GM19468 (cell line): Measurements from ENCODE around the gene TIMM13.
"Not testable (repeated sequence)": the region's sequence is repeated elsewhere in the genome, so short reads cannot be mapped to it uniquely, and the experiment has no call there.

ENCODE experiments used
- ATAC-seq: cut with Tn5 transposase; IDR thresholded peaks from one replicate; pipeline ENCODE4 v1.9.1; 2021; ENCODE audit warnings: mild to moderate bottlenecking, moderate library complexity, moderate number of reproducible peaks; ENCODE audit not compliant: unreplicated experiment; ENCODE audit errors: extremely low read depth

The TIMM13 gene

DNA sequence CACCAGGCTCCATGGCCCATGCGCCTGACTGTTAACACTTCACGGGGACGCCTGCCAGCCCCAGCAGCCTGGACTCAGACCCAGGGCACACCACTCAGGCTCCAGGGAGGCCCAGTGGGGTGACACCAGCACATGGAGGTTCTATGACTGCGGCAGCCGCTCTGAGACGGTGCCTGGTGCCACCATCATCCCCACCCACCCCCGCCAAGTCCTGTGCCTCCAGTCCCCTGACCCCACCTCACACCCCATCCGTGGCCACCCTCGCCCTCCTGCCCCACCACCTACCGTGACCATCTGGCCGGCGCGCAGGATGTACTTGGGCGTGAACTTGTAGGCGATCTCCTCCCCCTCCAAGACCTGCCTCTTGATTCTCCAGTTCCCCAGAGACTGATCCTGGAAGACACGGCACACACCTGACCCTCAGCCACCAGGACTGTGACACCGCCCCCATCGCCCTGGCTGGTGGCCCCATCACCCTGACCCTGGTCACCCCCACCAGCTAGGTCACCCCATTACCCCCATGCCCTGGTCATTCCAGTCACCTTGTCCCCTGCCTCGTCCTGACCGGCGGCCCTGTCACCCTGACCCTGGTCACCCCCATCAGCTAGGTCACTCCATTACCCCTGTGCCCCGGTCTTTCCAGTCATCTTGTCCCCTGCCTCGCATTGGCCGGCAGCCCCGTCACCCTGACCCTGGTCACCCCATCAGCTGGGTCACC, 4.9 kb upstream of the TIMM13 start:
- no peak for ATAC-seq

DNA sequence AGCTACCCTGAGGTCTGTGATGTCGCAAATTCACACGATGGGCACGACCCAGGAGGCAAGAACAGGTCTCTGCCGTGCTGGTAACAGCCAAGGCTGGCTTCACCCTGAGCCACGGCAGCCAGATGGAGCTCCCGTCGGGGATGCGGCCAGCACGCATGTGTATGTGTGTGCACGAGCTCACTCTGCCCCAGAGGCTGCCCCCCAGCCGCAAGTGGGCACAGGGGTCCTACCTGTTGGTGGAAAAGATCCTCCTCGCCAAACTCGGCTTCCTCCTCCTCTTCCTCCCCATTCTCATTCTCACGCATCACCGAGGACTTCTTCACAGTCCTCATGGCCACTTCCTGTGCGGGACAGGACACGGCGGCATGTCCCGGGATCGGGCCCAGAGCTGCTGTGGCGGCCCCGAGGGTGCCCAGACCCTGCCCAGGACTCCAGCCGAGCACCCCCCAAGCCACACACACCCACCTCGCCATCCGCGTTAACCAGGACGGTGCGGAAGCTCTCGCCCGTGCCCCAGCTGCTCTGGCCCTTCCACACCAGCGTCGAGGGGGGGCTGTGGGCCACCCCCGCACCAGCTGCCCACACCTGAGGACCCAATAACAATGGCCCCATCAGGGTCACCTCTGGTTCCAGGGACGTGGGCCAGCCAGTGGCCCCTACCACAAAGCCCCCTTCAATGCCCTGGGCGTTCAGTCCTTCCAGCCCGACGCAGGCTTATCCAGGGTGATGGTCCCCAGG, 4.1 kb upstream of the TIMM13 start:
- no peak for ATAC-seq

- no peak for ATAC-seq
These were observed 2.6 kb upstream of the TIMM13 start for GRCh38 chr19:2429917-2430535.

- ATAC-seq, result no peak
These were observed 1.6 kb upstream of the TIMM13 start for GRCh38 chr19:2428756-2429711.

DNA sequence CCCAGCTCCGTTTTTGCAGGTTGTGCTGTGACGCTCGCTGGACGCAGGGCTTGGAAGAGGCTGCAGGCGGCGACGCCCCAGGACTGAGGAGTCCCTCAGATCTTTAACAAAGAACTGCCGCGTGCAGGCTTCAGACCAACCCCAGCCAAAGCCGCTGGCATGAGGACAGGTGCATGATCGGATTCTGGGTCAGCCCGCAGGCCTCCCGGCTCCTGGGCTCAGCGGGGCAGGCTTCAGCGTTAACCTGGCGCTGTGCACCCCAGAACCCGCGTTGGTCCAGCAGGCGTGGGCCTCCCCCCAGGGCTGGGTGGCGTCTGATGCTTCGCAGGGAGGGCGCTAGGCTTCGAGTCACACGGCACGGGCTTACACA, 920 bp upstream of the TIMM13 start:
- no peak for ATAC-seq

DNA sequence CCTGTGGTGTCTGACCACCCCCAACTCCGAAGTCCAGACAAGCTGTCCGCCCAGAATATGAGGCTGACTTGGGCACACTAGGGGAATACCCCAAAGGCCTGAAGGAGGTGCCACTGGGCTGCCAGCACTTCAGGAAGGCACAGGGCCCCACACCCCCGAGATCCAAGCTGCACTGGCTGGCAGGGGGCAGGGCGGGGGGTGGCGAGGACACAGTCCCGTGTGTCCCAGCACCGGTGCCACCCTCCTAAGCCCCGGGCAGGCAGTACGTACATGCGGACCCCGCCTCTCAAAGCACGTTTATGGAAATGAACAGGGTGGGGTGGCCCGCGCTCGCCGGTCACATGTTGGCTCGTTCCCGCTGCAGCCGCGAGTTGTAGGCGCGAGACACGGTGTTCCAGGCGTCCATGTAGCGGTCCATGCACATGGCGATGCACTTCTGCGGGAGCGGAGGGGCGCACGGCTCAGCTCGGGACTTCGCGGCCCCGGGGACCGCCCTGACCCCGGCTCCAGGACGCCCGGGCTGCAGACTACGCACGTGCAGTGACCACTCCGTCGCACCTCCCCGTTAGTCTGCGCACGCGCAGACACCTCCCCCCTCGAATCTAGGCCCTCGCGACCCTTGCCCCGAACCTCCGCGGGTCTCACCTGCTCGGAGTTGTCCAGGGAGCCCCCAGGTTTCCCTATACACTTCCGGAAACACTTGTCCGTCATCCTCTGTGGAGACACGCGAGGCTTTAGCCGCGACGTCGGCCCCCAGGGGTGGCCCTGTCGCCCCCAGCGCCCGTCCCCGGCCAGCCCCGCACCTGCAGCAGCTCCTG, 566 bp downstream of the TIMM13 start:
- ATAC-seq, result no peak

- no peak for ATAC-seq
These were observed 1.5 kb downstream of the TIMM13 start for GRCh38 chr19:2425622-2426581.

DNA sequence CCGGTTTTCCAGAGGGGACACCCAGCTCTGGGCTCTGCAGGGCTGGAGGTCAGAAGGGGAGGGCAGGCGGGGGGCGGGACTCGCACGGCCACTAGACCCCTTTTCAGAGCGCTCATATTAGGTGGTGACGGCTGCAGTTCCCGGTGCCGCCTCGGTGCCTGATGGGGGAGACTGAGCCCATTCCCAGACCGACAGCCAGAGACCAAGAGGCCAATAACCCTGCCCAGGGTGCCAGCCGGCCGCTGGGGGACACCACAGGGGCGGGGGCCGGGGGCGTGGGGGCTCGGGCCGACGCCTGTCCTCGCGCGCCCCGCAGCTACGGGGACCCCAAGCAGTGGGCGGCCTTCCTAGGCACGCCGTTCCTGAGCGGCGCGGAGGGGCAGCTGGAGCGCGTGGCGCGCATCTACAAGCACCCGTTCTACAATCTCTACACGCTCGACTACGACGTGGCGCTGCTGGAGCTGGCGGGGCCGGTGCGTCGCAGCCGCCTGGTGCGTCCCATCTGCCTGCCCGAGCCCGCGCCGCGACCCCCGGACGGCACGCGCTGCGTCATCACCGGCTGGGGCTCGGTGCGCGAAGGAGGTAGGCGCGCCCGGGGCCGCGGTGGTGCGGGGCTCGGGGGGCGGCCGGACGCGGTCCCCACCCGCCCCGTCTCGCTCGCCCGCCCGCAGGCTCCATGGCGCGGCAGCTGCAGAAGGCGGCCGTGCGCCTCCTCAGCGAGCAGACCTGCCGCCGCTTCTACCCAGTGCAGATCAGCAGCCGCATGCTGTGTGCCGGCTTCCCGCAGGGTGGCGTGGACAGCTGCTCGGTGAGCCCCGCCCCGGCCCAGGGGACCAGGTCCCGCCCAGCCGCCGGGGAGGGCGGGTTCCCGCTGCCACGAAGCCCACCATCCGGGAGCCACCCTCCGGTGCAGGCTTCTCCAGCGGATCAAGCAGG, 2.4 kb downstream of the TIMM13 start:
- ATAC-seq, result no peak

GRCh38 chr19:2423915-2424685, 3.3 kb downstream of the TIMM13 start:
- no peak for ATAC-seq

- ATAC-seq, result no peak
These were observed 4.1 kb downstream of the TIMM13 start for GRCh38 chr19:2423071-2423914.

GRCh38 chr19:2421581-2422306, 5.6 kb downstream of the TIMM13 start:
- no peak for ATAC-seq

DNA sequence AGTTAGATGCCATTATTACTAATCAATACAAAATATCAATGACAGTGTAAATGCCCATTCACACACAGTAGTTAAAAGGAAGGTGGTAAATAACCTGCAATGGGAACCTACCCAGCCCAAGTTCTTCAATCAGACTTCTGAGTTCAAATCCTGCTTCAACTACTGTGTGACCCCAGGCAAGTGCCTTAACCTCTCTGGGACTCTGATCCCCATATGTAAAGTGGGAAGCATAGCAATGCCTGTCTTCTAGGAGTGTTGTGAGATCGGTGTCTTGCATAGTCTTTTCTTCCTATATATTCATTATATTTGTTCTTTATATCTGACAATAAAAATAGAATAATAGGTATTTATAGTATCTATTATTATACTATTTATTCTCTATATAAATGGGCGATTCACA, 6.9 kb downstream of the TIMM13 start:
- ATAC-seq, result no peak

DNA sequence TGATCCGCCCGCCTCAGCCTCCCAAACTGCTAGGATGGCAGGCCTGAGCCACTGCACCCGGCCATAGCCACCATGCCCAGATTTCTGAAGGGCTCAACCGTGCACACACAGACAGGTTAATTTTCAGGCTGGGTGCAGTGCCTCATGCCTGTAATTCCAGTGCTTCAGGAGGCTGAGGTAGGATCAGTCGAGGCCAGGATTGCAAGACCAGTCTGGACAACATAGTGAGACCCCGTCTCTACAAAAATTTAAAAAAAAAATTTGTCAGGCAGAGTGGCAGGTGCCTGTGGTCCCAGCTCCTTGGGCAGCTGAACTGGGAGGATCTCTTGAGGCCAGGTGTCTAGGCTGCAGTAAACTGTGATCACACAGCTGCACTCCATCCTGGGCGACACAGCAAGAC, 7.6 kb downstream of the TIMM13 start:
- ATAC-seq, result no peak

DNA sequence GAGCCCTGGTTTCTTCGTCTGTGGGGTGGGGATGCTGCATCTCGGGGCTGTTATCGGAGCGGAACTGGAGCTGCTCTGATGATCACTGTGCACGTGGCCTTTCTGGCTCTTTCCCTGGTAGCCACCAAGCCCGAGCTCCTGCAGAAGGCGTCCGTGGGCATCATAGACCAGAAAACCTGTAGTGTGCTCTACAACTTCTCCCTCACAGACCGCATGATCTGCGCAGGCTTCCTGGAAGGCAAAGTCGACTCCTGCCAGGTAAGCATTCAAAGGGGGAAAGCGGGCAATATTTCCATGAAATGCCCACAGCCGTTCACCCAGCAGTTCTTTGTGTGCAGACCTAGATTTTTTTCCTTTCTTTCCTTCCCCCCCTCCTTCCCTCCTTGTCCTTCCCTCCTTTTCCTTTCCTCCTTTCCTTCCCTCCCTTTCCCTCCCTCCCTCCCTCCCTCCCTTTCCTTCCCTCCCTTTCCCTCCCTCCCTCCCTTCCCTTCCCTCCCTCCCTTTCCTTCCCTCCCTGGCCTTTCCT, 9.4 kb downstream of the TIMM13 start:
- ATAC-seq, result no peak

GRCh38 chr19:2417436-2417835, 9.9 kb downstream of the TIMM13 start:
- ATAC-seq, result not testable (repeated sequence)
